HK-2 (cell line): ENCODE data around the gene TMEM30A.

ENCODE experiments used
- DNase-seq: peaks from one replicate; pipeline ENCODE4 v3.0.0-alpha.2; 2018; ENCODE audit not compliant: unreplicated experiment

Gene TMEM30A

GRCh38 chr6:75291744-75292143, 7.2 kb upstream of the TMEM30A start:
- no peak for DNase-seq

GRCh38 chr6:75291331-75291730, 6.7 kb upstream of the TMEM30A start:
- no peak for DNase-seq

GRCh38 chr6:75290136-75290945, 5.7 kb upstream of the TMEM30A start:
- no peak for DNase-seq

DNA sequence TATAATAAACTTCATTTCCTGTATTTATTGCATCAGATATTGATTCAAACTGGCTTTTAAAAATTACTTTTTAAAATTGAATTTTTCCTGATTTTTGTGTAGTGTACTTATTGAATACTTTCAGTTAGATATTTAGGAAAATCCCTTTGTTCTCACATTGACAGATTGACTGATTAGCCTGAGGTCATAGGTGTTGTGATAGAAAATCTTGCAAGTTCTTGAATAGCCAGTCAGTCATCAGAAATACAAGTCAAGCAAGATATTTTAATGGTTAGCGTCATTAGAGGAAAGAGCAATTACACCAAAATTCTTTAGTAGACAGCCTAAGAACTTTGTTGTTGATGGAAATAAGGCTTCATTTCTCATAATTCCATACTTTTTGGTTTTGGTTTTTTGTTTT, 3.4 kb upstream of the TMEM30A start:
- DNase-seq = no peak

GRCh38 chr6:75287424-75287823, 2.8 kb upstream of the TMEM30A start:
- no peak for DNase-seq

GRCh38 chr6:75286955-75287354, 2.4 kb upstream of the TMEM30A start:
- no peak for DNase-seq

- no peak for DNase-seq
These were observed 669 bp upstream of the TMEM30A start for GRCh38 chr6:75285283-75285639.

GRCh38 chr6:75283907-75284631, 523 bp downstream of the TMEM30A start:
- DNase-seq = peak; percentile 10

GRCh38 chr6:75282706-75283105, 1.9 kb downstream of the TMEM30A start:
- DNase-seq = no peak

- no peak for DNase-seq
These were observed 2.9 kb downstream of the TMEM30A start for GRCh38 chr6:75281653-75282052.

DNA sequence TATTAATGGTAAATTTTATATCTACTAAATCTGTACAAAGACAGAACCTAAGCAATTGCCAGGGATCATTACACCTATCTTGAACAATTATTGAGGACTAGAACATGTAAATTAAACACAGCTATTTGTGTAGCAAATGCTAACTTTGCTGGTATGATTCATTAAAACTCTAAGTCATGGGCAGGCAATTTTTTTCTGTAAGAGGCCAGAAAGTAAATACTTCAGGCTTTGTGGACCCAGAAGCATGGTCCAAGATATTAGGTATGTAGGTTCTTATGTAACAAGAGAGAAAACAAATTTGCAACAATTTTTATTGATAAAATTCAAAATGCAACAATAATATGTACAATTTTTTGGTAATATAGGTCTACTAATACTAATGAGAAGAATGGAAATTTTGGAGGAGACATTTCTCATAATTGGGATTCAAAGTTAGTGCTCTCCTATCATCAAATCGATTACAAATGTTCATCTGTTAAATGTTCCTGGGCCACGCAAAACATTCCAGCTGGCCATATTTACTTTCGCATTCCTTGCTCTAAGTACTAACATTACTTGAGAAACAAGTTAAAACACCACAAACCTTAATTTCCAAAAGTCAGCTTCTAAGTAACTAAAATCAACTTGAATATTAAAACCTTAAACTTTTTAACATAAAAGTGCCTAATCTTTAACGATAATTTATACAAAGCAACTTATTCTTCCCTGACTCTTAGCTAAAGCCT, 4.3 kb downstream of the TMEM30A start:
- DNase-seq = no peak

DNA sequence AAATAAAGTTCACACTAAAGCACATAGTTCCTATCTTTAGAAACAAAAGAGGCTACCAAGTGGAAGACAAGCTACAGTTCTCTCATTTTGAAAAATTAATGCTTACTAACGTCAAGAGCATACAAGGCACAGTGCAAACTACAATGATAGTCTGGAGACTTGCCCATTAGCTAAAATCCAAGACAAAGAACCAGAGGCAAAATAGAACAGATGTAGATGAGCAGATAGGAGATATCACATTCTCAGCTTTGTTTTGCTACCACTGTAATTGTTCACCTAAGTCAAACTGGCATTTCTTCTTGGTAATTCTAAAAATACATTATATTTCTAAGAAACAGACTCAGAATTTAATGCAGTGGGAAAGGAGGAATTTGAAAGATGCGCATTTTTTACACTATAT, 5.2 kb downstream of the TMEM30A start:
- DNase-seq = no peak

GRCh38 chr6:75278474-75279077, 6.0 kb downstream of the TMEM30A start:
- no peak for DNase-seq

- no peak for DNase-seq
These were observed 9.5 kb downstream of the TMEM30A start for GRCh38 chr6:75275067-75275466.

DNA sequence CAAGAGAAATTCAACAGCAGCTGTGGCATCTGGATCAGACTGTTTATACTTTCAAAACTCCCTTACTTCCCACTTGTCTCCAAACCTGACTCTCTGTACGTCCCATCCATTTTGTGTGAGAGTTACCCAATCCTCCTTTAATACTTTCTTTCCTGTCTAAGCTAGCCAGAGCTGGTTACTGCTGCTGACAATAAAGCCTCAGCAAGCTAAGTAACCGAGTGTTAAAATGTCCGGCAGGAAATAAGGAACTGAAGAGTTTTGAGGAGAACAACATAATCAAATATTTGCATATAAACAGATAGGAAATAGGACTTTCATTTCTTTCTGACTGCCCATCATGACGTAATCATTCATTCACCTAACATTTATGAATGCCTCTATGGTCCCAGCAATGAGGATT, 11.6 kb downstream of the TMEM30A start:
- no peak for DNase-seq

GRCh38 chr6:75272145-75272840, 12.3 kb downstream of the TMEM30A start:
- DNase-seq = no peak

DNA sequence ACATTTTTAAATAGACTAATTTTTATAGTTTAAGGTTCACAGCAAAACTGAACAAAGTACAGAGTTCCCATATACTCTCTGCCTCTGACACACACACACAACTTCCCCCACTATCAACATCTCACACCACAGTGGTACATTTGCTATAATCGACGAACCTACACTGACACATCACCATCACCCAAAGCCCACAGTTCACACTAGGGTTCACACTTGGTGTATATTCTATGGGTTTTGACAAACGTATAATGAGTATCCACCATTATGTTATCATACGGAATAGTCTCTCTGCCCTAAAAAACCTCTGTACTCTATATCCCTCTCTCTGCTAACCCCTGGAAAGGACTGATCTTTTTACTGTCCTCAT, 15.6 kb downstream of the TMEM30A start:
- no peak for DNase-seq

DNA sequence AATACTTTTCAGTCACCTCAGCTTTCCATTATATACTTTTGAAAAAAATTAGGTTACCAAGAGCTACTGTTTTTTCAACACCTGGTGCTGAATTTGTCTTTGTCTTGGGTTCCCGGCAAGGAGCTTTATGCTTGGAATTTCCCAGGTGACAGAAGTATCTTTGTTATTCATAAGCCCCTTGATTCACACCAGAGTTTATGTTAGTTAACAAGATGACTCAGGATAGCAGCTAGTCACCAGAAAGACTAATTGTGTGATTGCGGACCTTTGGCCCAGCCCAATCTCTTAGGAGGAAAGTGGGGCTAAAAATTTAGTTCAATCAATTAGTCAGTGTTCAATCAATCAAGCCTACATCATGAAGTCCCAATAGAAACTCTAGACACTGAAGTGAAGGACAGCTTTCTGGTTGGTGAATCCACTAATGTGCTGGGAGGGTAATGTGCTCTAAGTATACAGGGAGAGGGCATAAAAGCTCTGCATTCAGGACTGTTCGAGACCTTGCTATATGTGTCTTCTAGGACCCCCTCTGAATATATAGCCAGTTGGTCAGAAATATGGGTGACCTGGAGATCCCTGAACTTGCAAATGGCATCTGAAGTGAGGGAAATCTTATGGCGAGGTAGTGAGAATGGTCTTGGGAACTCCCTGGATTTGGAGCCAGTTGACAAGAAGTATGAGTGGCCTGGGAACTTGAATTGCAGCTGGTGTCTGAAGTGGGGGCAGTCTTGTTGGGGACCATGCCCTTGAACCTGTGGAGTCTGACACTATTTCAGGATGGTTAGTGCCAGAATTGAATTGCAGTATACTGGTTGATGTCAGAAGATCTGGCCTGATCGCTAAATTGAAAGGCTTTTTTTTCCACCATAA, 16.2 kb downstream of the TMEM30A start:
- DNase-seq = no peak

GRCh38 chr6:75267461-75267860, 17.1 kb downstream of the TMEM30A start:
- DNase-seq = no peak

- no peak for DNase-seq
These were observed 17.8 kb downstream of the TMEM30A start for GRCh38 chr6:75266716-75267291.

DNA sequence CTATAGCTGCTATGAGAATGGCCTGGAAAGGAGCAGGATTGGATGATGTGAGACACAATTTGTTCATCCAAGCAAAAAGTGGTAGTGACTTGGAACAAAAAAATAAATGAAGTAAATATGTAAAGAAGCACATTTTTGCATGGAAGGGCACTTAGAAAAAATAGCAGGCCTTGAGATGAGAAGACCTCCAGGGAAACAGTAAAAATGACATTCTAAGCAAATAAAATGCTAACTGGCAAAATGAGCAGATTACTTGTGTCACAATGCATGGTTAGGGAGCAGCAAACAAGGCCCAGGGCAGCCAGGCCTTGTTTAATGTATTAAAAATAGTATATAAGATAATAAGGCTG, 21.2 kb downstream of the TMEM30A start:
- DNase-seq = no peak
